Measurements from ENCODE around the gene DCLK3. TPM values are rescaled to one million over a fixed set of nuclear protein-coding genes. Genes with fewer than 3 reads are reported as not detected.

Gene DCLK3
- total and polyA plus RNA-seq, 2 of the 8 experiments (the other 6 are each of a cell fraction or from before 2014, with no cell fraction given), result 0.27 to 0.63 TPM

- no peak overlapping the region for H2BK5ac ChIP-seq (ENCODE audit: low read depth, low read length)
- H4K8ac ChIP-seq (ENCODE audit: extremely low read depth, insufficient read depth, low read length), result no peak overlapping the region
- H2BK15ac ChIP-seq (ENCODE audit: low read length), result no peak overlapping the region
- no peak overlapping the region for H3K14ac ChIP-seq (ENCODE audit: insufficient read length)
- H3K23me2 ChIP-seq (ENCODE audit: low read depth, low read length), result no peaks in the 10 kb centered on the region
- H3K4ac ChIP-seq (replicated peaks; ENCODE audit: insufficient read length, low read depth, low read length), result no peak overlapping the region
- no peak overlapping the region for H2AK5ac ChIP-seq (ENCODE audit: low read depth, low read length)
- H3K36me3 ChIP-seq (ENCODE audit: control insufficient read depth in 2 of 4, insufficient read depth in 4 of 4, low read length in 3 of 4), result no peaks in the 10 kb centered on the region
- TF ChIP-seq ZNF274 (IDR thresholded peaks at IDR 0.05; ENCODE audit: borderline replicate concordance, extremely low read depth, low read length), result no peak
- no peak for TF ChIP-seq KDM5A (IDR thresholded peaks at IDR 0.05; ENCODE audit: low read length)
- no peak for TF ChIP-seq POU5F1 (IDR thresholded peaks at IDR 0.05; ENCODE audit: low read depth, low read length)
- no peak for TF ChIP-seq CBX5 (IDR thresholded peaks at IDR 0.05; ENCODE audit: low read depth, low read length)
- TF ChIP-seq SUZ12 (IDR thresholded peaks at IDR 0.05; ENCODE audit: low read length), result no peak
- no peak for TF ChIP-seq RAD21 (IDR thresholded peaks at IDR 0.05 in 1 of 2, conservative IDR thresholded peaks at IDR 0.05 in 1 of 2; ENCODE audit: low read depth in 2 of 2, low read length in 2 of 2)
- no peak for TF ChIP-seq RXRA (IDR thresholded peaks at IDR 0.05; ENCODE audit: insufficient read depth, low read depth, low read length)
- TF ChIP-seq FOSL1 (IDR thresholded peaks at IDR 0.05; ENCODE audit: insufficient read depth, low read depth, low read length), result no peak
- no peak for TF ChIP-seq NRF1 (IDR thresholded peaks at IDR 0.05; ENCODE audit: low read depth, low read length)
- 86% methylated on average over 6 of the region's 6 CpGs; no CpG with 5 or more reads in 1 of the 2 experiments for WGBS, 2 experiments (ENCODE audit: extremely low coverage in 1 of 2, insufficient coverage in 1 of 2, insufficient read length in 1 of 2, insufficient replicate concordance in 2 of 2, low coverage in 1 of 2, low lambda C conversion rate in 2 of 2, missing lambda C conversion rate in 1 of 2)
- H3K4me1 ChIP-seq (replicated peaks in 1 of 4; ENCODE audit: control insufficient read depth in 3 of 4, insufficient read depth in 4 of 4, low read length in 3 of 4), result no peaks in the 10 kb centered on the region
- FAIRE-seq (no peak), DNase-seq (ENCODE audit: low read depth in 1 of 2, low spot score in 2 of 2) (no peak)
- no peaks in the 10 kb centered on the region for H3K27me3 ChIP-seq (replicated peaks in 1 of 4; ENCODE audit: control insufficient read depth in 3 of 4, extremely low read depth in 1 of 4, insufficient read depth in 3 of 4, low read length in 3 of 4)
- H2BK120ac ChIP-seq (replicated peaks; ENCODE audit: low read depth, low read length), result no peak overlapping the region
- no peak overlapping the region for H3K4me3 ChIP-seq (ENCODE audit: extremely low read depth in 1 of 4, insufficient read depth in 2 of 4, low read depth in 3 of 4, low read length in 4 of 4)
- H3K4me2 ChIP-seq (ENCODE audit: insufficient read depth in 1 of 2, low read depth in 2 of 2, low read length in 2 of 2), result no peak overlapping the region
- no peak overlapping the region for H3K9ac ChIP-seq (replicated peaks in 1 of 4; ENCODE audit: extremely low read depth in 1 of 4, low read depth in 3 of 4, low read length in 3 of 4)
- no peak overlapping the region for H2AFZ ChIP-seq (ENCODE audit: low read length)
- H4K5ac ChIP-seq (ENCODE audit: insufficient read length, low read depth, low read length), result no peak overlapping the region
- no peaks in the 10 kb centered on the region for H4K20me1 ChIP-seq (replicated peaks in 1 of 2; ENCODE audit: control insufficient read depth in 1 of 2, insufficient read depth in 2 of 2, low read length in 2 of 2)
- no peaks in the 10 kb centered on the region for H3K79me2 ChIP-seq (ENCODE audit: control insufficient read depth in 1 of 2, insufficient read depth in 2 of 2, low read length in 2 of 2)
- no peak overlapping the region for H2BK12ac ChIP-seq (ENCODE audit: low read depth, low read length)
- no peaks in the 10 kb centered on the region for H3K9me3 ChIP-seq (ENCODE audit: insufficient read depth in 2 of 2, low read depth in 1 of 2, low read length in 1 of 2)
- ChIA-PET CTCF (ENCODE audit: partially characterized antibody) (interaction anchor here (1.0 to 2.3 kb wide), 6 partner anchors 9 to 744 kb away, joined by 3 to 8 read pairs (median 4); no protein-coding TSS in a partner anchor), POLR2A (ENCODE audit: partially characterized antibody) (no interaction called here)
- no peak overlapping the region for H3K18ac ChIP-seq (ENCODE audit: extremely low read depth, low read length)
- H3K27ac ChIP-seq (ENCODE audit: low read depth, low read length), result no peak overlapping the region
- no peak overlapping the region for H3K56ac ChIP-seq (replicated peaks; ENCODE audit: insufficient read length, low read depth, low read length)
- no peak overlapping the region for H3K23ac ChIP-seq (ENCODE audit: insufficient read length)
- no peak overlapping the region for H4K91ac ChIP-seq (replicated peaks; ENCODE audit: insufficient read length, low read length)
- no peaks in the 10 kb centered on the region for H3K79me1 ChIP-seq (ENCODE audit: low read depth, low read length)
- no peak overlapping the region for H2BK20ac ChIP-seq (ENCODE audit: low read length)
Observed at GRCh38 chr3:36709826-36710365, 54.5 kb downstream of the DCLK3 start.
